ENCODE data around the gene FAM13A.

- TF ChIP-seq, protein P1, sequence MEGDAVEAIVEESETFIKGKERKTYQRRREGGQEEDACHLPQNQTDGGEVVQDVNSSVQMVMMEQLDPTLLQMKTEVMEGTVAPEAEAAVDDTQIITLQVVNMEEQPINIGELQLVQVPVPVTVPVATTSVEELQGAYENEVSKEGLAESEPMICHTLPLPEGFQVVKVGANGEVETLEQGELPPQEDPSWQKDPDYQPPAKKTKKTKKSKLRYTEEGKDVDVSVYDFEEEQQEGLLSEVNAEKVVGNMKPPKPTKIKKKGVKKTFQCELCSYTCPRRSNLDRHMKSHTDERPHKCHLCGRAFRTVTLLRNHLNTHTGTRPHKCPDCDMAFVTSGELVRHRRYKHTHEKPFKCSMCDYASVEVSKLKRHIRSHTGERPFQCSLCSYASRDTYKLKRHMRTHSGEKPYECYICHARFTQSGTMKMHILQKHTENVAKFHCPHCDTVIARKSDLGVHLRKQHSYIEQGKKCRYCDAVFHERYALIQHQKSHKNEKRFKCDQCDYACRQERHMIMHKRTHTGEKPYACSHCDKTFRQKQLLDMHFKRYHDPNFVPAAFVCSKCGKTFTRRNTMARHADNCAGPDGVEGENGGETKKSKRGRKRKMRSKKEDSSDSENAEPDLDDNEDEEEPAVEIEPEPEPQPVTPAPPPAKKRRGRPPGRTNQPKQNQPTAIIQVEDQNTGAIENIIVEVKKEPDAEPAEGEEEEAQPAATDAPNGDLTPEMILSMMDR (IDR thresholded peaks at IDR 0.05), result no peak
- TF ChIP-seq USF2 (IDR thresholded peaks at IDR 0.05; ENCODE audit: borderline replicate concordance, low read depth, low read length) (no peak), FOXJ3 (CRISPR knock-in tag; IDR thresholded peaks at IDR 0.05) (no peak), POLR2AphosphoS5 (IDR thresholded peaks at IDR 0.05; ENCODE audit: low read depth, low read length) (no peak)
- TF ChIP-seq, protein P2, sequence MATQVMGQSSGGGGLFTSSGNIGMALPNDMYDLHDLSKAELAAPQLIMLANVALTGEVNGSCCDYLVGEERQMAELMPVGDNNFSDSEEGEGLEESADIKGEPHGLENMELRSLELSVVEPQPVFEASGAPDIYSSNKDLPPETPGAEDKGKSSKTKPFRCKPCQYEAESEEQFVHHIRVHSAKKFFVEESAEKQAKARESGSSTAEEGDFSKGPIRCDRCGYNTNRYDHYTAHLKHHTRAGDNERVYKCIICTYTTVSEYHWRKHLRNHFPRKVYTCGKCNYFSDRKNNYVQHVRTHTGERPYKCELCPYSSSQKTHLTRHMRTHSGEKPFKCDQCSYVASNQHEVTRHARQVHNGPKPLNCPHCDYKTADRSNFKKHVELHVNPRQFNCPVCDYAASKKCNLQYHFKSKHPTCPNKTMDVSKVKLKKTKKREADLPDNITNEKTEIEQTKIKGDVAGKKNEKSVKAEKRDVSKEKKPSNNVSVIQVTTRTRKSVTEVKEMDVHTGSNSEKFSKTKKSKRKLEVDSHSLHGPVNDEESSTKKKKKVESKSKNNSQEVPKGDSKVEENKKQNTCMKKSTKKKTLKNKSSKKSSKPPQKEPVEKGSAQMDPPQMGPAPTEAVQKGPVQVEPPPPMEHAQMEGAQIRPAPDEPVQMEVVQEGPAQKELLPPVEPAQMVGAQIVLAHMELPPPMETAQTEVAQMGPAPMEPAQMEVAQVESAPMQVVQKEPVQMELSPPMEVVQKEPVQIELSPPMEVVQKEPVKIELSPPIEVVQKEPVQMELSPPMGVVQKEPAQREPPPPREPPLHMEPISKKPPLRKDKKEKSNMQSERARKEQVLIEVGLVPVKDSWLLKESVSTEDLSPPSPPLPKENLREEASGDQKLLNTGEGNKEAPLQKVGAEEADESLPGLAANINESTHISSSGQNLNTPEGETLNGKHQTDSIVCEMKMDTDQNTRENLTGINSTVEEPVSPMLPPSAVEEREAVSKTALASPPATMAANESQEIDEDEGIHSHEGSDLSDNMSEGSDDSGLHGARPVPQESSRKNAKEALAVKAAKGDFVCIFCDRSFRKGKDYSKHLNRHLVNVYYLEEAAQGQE (IDR thresholded peaks at IDR 0.05; ENCODE audit: low read depth, low read length), result no peak
Observed at GRCh38 chr4:89029591-89029990, 27.4 kb downstream of the FAM13A start.
